HG03457 (cell line): ENCODE measurements around the gene SCFD2.

Source experiments
- ATAC-seq: cut with Tn5 transposase; IDR thresholded peaks from one replicate; pipeline ENCODE4 v1.9.1; 2021; ENCODE audit warnings: moderate number of reproducible peaks; ENCODE audit not compliant: unreplicated experiment

The SCFD2 gene

DNA sequence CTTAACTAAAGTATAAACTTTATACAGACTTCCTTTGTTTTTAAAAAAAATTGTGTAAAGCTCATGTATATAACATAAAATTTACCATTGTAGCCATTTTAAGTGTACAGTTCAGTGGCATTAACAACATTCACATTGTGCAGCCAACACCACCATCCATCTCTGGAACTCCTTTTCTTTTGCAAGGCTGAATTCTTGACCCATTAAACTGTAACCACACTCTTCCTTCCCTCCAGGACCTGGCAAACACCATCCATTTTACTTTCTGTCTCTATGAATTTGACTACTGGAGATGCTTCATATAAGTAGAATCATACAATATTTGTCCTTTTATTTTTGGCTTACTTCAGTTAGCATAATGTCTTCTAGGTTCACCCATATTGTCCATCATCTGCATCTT, 399.1 kb downstream of the SCFD2 start:
- ATAC-seq = no peak

GRCh38 chr4:52966172-52966571, 399.7 kb downstream of the SCFD2 start:
- ATAC-seq = no peak

DNA sequence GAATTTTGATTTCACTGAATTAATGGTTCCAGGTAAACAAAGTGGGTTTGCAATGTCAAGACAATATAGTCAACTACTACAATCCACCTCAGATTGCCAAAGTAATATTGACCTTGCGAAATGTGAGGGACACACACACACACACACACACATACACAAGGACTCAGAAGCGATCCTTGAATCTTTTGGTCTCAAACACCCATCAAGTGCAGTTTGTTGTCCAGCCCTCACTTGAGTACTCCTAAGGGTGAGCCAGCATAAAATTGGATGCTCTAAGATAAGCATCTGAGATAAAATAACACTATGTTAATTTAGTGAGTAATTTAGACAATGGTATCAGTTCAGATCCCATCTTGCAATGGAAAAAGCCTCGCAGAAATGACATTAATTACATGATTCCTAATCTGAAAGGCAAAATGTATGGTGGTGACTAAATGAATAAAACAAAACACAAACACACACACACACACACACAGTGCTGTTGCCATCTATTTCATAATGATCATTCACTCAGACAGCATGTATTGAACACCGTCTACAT, 401.2 kb downstream of the SCFD2 start:
- ATAC-seq = no peak

DNA sequence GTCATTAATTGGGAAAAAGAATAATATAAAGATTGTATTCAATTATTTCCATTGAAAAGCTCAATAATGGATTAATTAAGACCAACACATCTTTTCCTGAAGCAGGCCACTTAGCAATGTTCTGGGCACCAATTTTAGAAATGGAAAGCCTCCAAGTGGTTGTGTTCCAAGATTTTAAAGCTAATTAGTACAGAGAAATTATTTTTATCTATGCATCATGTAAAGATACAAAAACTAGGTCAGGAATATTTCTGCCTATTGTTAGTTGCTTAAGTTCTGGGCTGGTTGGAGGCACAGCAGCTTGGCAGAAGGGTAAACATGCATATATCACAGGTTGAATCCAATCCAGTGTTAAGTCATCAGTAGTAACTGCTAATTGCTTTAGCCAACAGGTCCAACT, 401.9 kb downstream of the SCFD2 start:
- ATAC-seq = no peak

DNA sequence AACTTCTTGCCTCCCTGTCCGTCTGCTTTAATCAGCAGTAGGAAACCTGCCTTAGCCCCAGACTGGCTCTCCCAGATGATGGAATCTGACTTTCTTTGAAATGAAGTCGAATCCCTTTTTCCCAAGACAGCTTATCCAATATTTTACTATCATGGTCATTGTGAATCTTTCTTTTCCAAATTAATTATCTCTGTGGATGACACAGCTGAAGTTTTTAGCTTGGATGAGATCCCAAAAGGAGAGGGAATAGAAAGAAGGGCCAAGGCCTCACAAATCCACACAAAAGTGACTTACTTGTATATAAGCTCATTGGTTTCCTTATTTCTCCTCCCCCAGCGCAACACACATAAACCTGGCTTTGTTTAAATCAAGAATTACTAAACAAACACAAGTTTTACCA, 403.1 kb downstream of the SCFD2 start:
- ATAC-seq = no peak

GRCh38 chr4:52961666-52962412, 404.0 kb downstream of the SCFD2 start:
- no peak for ATAC-seq

DNA sequence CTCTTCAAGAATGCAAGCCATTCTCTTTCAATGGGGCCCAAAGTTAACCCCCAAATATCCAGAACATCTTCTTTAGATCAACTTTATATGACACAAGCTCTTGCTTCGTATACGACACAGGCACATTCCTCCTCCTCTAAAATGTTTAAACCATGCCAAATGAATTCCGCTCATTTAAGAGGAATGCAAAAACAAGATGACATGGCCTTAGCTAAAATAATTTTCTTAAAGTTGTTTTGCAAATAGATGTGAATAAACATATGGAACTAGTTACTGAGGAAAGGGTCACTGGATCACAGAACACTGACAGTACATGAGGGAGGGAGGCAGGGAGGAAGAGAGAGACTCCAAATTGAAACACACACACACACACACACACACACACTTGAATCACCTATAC, 406.3 kb downstream of the SCFD2 start:
- no peak for ATAC-seq

DNA sequence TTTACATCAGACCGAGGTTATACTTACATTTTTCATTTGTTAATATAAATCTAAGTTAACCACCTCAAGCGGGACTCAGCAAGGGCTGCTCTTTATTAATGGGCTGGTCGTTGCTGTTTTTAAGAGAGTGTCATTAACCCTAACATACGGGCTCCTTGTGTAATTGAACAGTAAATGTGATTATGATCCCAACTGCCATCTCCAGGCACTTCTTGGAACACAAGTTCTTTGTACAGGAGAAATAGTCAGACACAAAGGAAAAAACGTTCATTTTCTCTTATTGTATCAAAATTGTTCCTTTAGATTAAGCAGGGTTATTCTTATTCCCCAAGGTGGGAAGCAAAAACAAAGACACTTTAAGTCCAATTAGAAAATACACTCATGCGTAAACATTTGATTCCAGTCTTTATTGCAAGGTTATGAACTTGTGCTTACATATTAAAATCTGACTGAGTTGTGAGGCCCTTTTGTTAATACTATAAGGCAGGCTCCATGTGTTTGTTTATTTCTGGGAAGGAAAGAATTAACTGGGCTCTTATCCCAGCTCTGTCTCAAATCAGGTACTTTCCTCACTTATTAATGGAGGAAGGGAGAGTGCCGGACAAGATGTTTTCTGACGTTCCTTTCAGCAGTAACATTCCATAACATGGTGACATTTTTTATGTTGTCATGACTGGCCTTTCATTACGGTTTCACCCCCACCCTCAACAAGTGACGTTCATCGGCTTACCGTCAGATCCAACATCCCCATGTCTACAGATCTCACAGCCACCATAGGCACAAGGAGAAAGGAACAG, 407.8 kb downstream of the SCFD2 start:
- ATAC-seq = no peak

GRCh38 chr4:52957220-52957686, 408.6 kb downstream of the SCFD2 start:
- ATAC-seq = no peak

DNA sequence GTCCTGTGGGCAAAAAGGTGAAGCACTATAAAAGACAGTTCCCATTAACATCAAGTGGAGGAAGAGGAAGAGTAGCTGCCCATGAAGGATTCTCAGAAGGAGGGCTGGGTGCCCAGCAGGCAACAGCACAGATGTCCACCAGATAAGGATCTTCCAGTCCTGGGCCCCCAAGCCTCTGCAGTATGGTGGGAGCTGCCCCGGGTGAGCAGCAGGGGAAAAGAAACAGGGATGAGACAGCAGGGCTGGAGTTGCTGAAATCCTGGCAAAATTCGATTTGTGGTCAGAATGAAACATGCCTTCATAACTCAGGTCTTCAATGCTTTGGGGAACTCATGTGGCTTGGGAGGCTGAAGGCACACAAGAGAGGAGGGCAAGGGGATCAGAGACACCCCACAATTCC, 409.2 kb downstream of the SCFD2 start:
- no peak for ATAC-seq

- no peak for ATAC-seq
Observed at GRCh38 chr4:52954560-52955170, 411.2 kb downstream of the SCFD2 start.

GRCh38 chr4:52952540-52952939, 413.3 kb downstream of the SCFD2 start:
- no peak for ATAC-seq

- ATAC-seq = no peak
Observed at GRCh38 chr4:52951016-52951415, 414.8 kb downstream of the SCFD2 start.

- no peak for ATAC-seq
Observed at GRCh38 chr4:52950226-52950625, 415.6 kb downstream of the SCFD2 start.

- ATAC-seq = no peak
Observed at GRCh38 chr4:52949336-52949735, 416.5 kb downstream of the SCFD2 start.

DNA sequence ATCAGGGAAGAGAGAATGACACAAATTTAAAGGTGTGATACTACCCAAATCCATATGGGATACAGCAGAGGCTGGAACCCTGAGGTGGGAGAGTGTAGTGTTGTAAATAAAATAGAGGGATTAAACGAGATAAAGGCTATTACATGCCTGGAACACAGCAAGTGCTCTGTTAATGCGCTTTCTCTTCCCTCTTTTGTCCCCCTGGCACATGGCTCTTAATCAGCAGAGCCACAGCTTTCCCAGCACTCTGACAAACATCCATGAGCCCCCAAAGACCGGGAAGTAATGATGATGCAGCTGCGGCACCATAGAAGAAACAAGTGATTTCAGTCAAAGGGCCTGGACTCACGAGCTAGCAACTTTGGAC, 417.8 kb downstream of the SCFD2 start:
- no peak for ATAC-seq

DNA sequence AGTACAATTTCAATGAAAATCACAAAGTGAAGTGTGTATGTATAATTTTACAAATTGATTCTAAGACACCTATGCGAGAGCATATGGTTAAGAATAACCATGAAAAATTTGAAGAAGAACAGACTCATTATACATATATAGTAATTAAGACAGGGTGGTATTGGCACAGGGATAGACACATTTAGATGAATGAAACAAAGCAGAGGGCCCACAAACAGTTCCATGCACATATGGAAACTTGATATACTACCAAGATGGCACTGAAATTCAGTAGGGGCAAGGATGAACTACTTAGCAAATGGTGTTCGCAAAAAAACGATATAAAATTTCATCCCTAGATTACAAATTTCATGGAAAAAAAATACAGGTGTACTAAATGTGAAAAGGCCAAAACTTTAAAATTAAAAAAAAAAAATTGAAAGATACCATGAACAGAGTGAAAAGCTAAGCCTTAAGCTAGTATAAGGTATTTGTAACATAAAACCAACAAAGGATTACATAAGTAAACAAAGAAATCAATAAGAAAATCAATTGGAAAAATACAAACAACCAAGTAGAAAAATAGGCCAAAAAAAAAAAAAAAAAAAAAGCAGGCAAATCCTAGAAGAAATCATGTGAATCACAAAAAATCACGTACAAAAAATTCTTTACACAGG, 418.3 kb downstream of the SCFD2 start:
- ATAC-seq = no peak

DNA sequence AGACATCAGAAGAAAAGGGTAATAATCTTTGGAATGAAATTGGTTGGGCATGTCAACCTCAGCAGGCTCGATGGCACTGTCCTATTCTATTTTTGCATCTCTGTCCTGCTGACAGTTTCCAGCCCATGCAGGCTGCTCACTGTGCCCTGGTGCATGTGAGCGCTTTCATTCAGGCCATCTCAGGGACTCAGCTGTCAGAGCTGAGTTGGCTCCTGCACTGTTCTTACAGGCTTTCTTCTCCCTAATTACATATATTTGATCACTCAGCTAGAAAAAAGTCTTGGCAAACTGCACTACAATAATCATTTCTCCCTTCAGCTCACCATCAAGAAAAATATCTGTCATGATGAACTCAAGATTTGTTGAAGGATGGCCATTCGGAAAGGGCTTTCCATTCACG, 419.0 kb downstream of the SCFD2 start:
- no peak for ATAC-seq

DNA sequence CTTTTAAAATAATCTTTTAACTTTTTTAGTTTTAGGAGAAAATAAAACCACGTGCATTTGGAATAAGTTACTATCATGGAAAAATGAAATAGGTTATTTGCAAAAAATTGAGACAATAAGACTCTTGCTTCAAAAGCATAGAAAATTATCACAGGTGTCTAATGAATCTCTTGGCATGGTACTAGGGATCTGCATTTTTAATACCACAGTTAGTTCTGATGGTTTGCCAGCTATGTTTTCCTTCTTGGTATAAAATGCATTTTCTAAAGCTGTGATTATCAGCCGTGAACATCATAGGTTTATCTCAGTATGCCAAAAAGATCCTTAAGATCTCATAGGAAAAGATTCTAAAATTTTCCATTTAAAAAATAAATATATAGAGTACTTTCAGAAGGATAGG, 419.9 kb downstream of the SCFD2 start:
- no peak for ATAC-seq

DNA sequence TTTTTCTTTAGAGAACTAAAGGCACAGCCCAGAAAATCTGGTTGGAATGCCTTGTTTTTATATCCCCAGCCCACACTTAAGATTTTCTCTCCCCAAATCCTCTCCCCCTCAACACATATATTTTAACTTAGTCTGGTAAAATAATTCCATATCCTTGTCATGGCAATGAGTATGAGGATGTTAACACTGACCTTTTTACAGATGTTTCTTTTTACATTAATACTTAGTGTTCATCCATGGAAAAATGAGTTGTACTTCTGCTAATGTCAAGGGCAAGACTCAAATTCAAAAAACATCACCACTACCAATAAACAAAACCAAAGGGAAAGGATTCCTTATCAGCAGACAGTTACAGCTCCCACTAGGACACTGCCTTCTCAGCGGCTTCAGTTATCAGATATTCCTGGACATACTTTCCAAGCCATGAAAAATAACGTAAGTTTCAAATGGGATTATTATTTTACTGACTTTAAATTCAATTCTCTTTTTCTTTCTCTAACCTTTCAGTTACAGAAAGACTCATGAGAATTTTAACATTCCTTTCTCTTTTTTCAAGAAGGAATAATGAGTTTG, 420.4 kb downstream of the SCFD2 start:
- no peak for ATAC-seq

DNA sequence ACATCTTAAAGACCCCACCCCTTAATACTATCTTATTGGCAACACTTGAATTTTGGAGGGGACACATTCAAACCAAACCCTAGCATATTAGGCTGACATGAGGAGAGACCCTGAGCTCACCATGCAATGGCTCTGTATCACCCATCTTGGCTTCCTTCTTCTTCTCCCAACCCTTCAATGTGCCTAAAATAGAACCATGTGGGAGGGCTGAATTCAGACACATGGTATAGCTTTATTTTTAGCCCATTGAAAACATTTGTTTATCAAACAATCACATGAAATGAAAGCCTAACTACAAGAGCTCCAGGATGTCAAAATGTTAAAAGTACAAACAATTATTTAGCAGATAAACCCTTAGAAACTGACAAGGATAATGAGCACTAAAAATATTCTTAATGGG, 422.2 kb downstream of the SCFD2 start:
- ATAC-seq = no peak
